Peyer's patch (tissue), 4 donors: ENCODE data around the gene MSH2.

Source experiments
- POLR2A ChIP-seq, 2 donors: fragments of 450-650 bp; IDR thresholded peaks; one replicate each; pipeline ENCODE4 v1.5.1; 2017; ENCODE audit warnings: antibody characterized with exemption in 2 of 2, mild to moderate bottlenecking in 2 of 2, moderate library complexity in 2 of 2
- TF ChIP-seq, protein P1 (sequence below), 6 experiments: fragments of 450-650 bp in 4 of 6; fragments of 200-600 bp in 2 of 6; sonication (generic) in 1 of 6; IDR thresholded peaks; one replicate each; pipeline ENCODE4 v1.5.1; 2017 to 2019; ENCODE audit warnings: antibody characterized with exemption in 6 of 6, mild to moderate bottlenecking in 3 of 6, moderate library complexity in 1 of 6

DNA sequence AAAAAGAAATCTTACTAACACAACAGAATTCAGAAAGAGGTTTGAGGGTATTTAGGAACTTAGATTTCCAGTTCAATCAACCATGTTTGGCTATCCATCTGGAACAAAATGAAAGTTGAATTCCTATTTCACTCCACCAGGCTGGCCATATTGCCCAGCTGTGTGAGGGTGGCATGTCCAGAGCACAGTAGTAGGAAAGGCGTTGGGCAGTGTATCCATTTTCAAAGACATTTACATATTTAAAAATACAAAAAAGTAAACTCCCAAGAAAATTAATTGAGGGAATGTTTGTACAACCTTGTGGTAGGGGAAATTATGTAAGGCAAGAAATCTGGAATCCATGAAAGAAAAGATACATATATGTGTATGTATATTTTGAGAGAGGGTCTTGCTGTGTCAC is 21.5 kb upstream of the MSH2 start:
- TF ChIP-seq, protein P1, sequence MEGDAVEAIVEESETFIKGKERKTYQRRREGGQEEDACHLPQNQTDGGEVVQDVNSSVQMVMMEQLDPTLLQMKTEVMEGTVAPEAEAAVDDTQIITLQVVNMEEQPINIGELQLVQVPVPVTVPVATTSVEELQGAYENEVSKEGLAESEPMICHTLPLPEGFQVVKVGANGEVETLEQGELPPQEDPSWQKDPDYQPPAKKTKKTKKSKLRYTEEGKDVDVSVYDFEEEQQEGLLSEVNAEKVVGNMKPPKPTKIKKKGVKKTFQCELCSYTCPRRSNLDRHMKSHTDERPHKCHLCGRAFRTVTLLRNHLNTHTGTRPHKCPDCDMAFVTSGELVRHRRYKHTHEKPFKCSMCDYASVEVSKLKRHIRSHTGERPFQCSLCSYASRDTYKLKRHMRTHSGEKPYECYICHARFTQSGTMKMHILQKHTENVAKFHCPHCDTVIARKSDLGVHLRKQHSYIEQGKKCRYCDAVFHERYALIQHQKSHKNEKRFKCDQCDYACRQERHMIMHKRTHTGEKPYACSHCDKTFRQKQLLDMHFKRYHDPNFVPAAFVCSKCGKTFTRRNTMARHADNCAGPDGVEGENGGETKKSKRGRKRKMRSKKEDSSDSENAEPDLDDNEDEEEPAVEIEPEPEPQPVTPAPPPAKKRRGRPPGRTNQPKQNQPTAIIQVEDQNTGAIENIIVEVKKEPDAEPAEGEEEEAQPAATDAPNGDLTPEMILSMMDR (IDR thresholded peaks at IDR 0.05) = no peak
- TF ChIP-seq POLR2A (IDR thresholded peaks at IDR 0.05) = no peak
